IMR-90 (cell line): ENCODE data around the gene SLC6A17. TPM values are rescaled to one million over a fixed set of nuclear protein-coding genes. Genes with fewer than 3 reads are reported as not detected.

ENCODE experiments used
- ATAC-seq: fragments of 200-7000 bp; cut with Tn5 transposase; 2 replicates; pipeline ENCODE4 v1.9.1; 2020; ENCODE audit warnings: low read depth, mild to moderate bottlenecking, moderate library complexity
- BruUV-seq: library from RNA; stranded (reverse); fragments of 400-500 nt; replicated peaks from 2 replicates; lab custom pipeline; 2021; lab: Mats Ljungman, UMichigan
- CTCF ChIA-PET: fragments of 300-600 bp; formaldehyde crosslinking; extraction: SDS; loops from one replicate; lab custom pipeline; 2021; ENCODE audit warnings: antibody characterized with exemption; lab: Yijun Ruan, JAX
- POLR2A ChIA-PET: fragments of 300-600 bp; sonication (Branson Sonifier 250); formaldehyde crosslinking; loops from one replicate; lab custom pipeline; 2022; ENCODE audit warnings: antibody characterized with exemption; ENCODE audit not compliant: unreplicated experiment; lab: Charles Lee
- DNase-seq: peaks from one replicate; pipeline ENCODE4 v3.0.0; 2013
- H2AFZ ChIP-seq: replicated peaks from 2 replicates; pipeline ENCODE3; 2013; ENCODE audit warnings: low read length, mild to moderate bottlenecking; ENCODE audit not compliant: poor library complexity
- H2AK5ac ChIP-seq: 2 replicates; pipeline ENCODE4 v1.6.1; 2013; ENCODE audit warnings: low read depth, low read length, inconsistent platforms
- H2AK9ac ChIP-seq: replicated peaks from 2 replicates; pipeline ENCODE3; 2013; ENCODE audit warnings: mild to moderate bottlenecking, low read depth, low read length, moderate library complexity; ENCODE audit not compliant: poor library complexity
- H2BK120ac ChIP-seq: 2 replicates; pipeline ENCODE4 v1.6.1; 2013; ENCODE audit warnings: low read depth, low read length, inconsistent platforms
- H2BK15ac ChIP-seq: 3 replicates; pipeline ENCODE4 v1.6.1; 2013; ENCODE audit warnings: low read depth, low read length, inconsistent platforms
- H2BK20ac ChIP-seq: 2 replicates; pipeline ENCODE4 v1.6.1; 2013; ENCODE audit warnings: low read depth, mild to moderate bottlenecking, inconsistent platforms, low read length, moderate library complexity
- H2BK5ac ChIP-seq: 2 replicates; pipeline ENCODE4 v1.6.1; 2013; ENCODE audit warnings: mild to moderate bottlenecking, low read depth, low read length, inconsistent platforms; ENCODE audit not compliant: poor library complexity, severe bottlenecking
- H3K14ac ChIP-seq: replicated peaks from 2 replicates; pipeline ENCODE4 v1.6.1; 2013; ENCODE audit warnings: low read depth, low read length, inconsistent platforms
- H3K18ac ChIP-seq: 2 replicates; pipeline ENCODE4 v1.6.1; 2013; ENCODE audit warnings: low read depth, low read length, control low read depth
- H3K23ac ChIP-seq: 2 replicates; pipeline ENCODE4 v1.6.1; 2013; ENCODE audit warnings: low read depth, low read length, inconsistent platforms
- H3K27ac ChIP-seq: 2 replicates; pipeline ENCODE4 v1.5.1; 2013; ENCODE audit warnings: mild to moderate bottlenecking, control low read depth, low read length; ENCODE audit not compliant: insufficient read depth
- H3K27me3 ChIP-seq: 2 replicates; pipeline ENCODE4 v1.6.1; 2013; ENCODE audit warnings: low read length; ENCODE audit not compliant: control insufficient read depth, insufficient read depth
- H3K36me3 ChIP-seq: 2 replicates; pipeline ENCODE4 v1.6.1; 2013; ENCODE audit warnings: low read length, mixed read lengths; ENCODE audit not compliant: control insufficient read depth, insufficient read depth
- H3K4ac ChIP-seq: 2 replicates; pipeline ENCODE4 v1.6.1; 2013; ENCODE audit warnings: low read depth, low read length, inconsistent platforms
- H3K4me1 ChIP-seq: 2 replicates; pipeline ENCODE4 v1.6.1; 2013; ENCODE audit warnings: low read length, mixed read lengths; ENCODE audit not compliant: control insufficient read depth, insufficient read depth
- H3K4me2 ChIP-seq: 2 replicates; pipeline ENCODE4 v1.6.1; 2013; ENCODE audit warnings: low read depth, mild to moderate bottlenecking, control low read depth, low read length, moderate library complexity
- H3K4me3 ChIP-seq: 2 replicates; pipeline ENCODE4 v1.5.1; 2013; ENCODE audit warnings: low read depth, mild to moderate bottlenecking, control low read depth, low read length, moderate library complexity; ENCODE audit not compliant: insufficient read depth
- H3K56ac ChIP-seq: 2 replicates; pipeline ENCODE4 v1.6.1; 2013; ENCODE audit warnings: low read length, inconsistent platforms; ENCODE audit not compliant: insufficient read depth; ENCODE audit errors: extremely low read depth
- H3K79me1 ChIP-seq, 2 experiments: 2 replicates each; pipeline ENCODE4 v1.6.1; 2013; ENCODE audit warnings: low read length in 2 of 2, inconsistent platforms in 1 of 2, low read depth in 1 of 2
- H3K9ac ChIP-seq: 2 replicates; pipeline ENCODE4 v1.6.1; 2013; ENCODE audit warnings: low read depth, low read length, control low read depth
- H3K9me1 ChIP-seq: 2 replicates; pipeline ENCODE4 v1.6.1; 2013; ENCODE audit warnings: low read length, inconsistent platforms; ENCODE audit not compliant: insufficient read depth
- H3K9me3 ChIP-seq: 2 replicates; pipeline ENCODE4 v1.6.1; 2013; ENCODE audit warnings: low read length; ENCODE audit not compliant: control insufficient read depth, insufficient read depth
- H4K20me1 ChIP-seq: 2 replicates; pipeline ENCODE4 v1.6.1; 2013; ENCODE audit warnings: low read length, inconsistent platforms; ENCODE audit not compliant: insufficient read depth
- H4K5ac ChIP-seq: 2 replicates; pipeline ENCODE4 v1.6.1; 2013; ENCODE audit warnings: mild to moderate bottlenecking, low read depth, low read length, control low read depth
- H4K8ac ChIP-seq, 2 experiments: 2 replicates each; pipeline ENCODE4 v1.6.1; 2013; ENCODE audit warnings: low read depth in 2 of 2, low read length in 2 of 2, control low read depth in 1 of 2, inconsistent platforms in 1 of 2
- H4K91ac ChIP-seq: 2 replicates; pipeline ENCODE4 v1.6.1; 2013; ENCODE audit warnings: low read depth, low read length, inconsistent platforms; ENCODE audit not compliant: insufficient read depth
- BHLHE40 ChIP-seq: fragments of 150-350 bp; IDR thresholded peaks from 2 replicates; pipeline ENCODE4 v1.6.1; 2016; ENCODE audit warnings: mild to moderate bottlenecking, low read depth, low read length
- CEBPB ChIP-seq: IDR thresholded peaks from 2 replicates; pipeline ENCODE4 v1.6.1; 2012; ENCODE audit warnings: low read depth, low read length, improper control_type of control experiment
- FOS ChIP-seq: fragments of 150-350 bp; IDR thresholded peaks from 2 replicates; pipeline ENCODE4 v1.6.1; 2016; ENCODE audit warnings: low read depth, low read length
- MAFK ChIP-seq: IDR thresholded peaks from 2 replicates; pipeline ENCODE4 v1.6.1; 2012; ENCODE audit warnings: low read depth, low read length, improper control_type of control experiment
- MAZ ChIP-seq: IDR thresholded peaks from 2 replicates; pipeline ENCODE4 v1.6.1; 2012; ENCODE audit warnings: low read depth, mild to moderate bottlenecking, low read length, improper control_type of control experiment, moderate library complexity, borderline replicate concordance
- POLR2A ChIP-seq: IDR thresholded peaks from 2 replicates; pipeline ENCODE4 v1.6.1; 2012; ENCODE audit warnings: mild to moderate bottlenecking, low read depth, low read length
- RAD21 ChIP-seq: IDR thresholded peaks from 2 replicates; pipeline ENCODE4 v1.6.1; 2012; ENCODE audit warnings: low read length, improper control_type of control experiment
- RFX5 ChIP-seq: IDR thresholded peaks from 2 replicates; pipeline ENCODE4 v1.8.0; 2012; ENCODE audit warnings: low read depth, mild to moderate bottlenecking, low read length, moderate library complexity
- SMC3 ChIP-seq: fragments of 150-350 bp; IDR thresholded peaks from 2 replicates; pipeline ENCODE4 v1.6.1; 2016; ENCODE audit warnings: low read depth, mild to moderate bottlenecking, antibody characterized with exemption, low read length, moderate library complexity
- WGBS, 2 experiments: methylation state at CpG; one replicate each; pipeline versions ENCODE4 v1.1.5 to v1.1.7; 2013; ENCODE audit warnings: missing lambda C conversion rate in 2 of 2; ENCODE audit not compliant: insufficient read length in 1 of 2; ENCODE audit errors: extremely low coverage in 2 of 2; 5-methylcytosine and 5-hydroxymethylcytosine counted together
- dilution Hi-C: fragments of 300-500 bp; cut with HindIII; formaldehyde crosslinking; loops from one replicate; pipeline ENCODE4 v1.14.3; 2018; ENCODE audit warnings: low sequenced_read_pairs; ENCODE audit not compliant: unreplicated experiment
- in situ Hi-C: fragments of 300-500 bp; cut with MboI; formaldehyde crosslinking; loops from 3 replicates; pipeline ENCODE4 v1.14.3; 2019; ENCODE audit warnings: low sequenced_read_pairs, inconsistent platforms, mixed read lengths
- intact Hi-C: fragments of 100-400 bp; cut with micrococcal nuclease; formaldehyde crosslinking; loops from 2 replicates; pipeline ENCODE4 v1.10.0; 2022
- polyA plus RNA-seq, 3 experiments: library from polyadenylated mRNA; depleted of rRNA; stranded (reverse); fragments of >200 nt; gene quantifications; 2 replicates each; pipeline ENCODE4 v1.2.3, GENCODE V29; 2012; ENCODE audit warnings: low replicate concordance in 1 of 3
- total RNA-seq: library from RNA; depleted of rRNA; stranded (reverse); fragments of >200 nt; gene quantifications from 2 replicates; pipeline ENCODE4 v1.2.3, GENCODE V29; 2012
- TF ChIP-seq, protein P1 (sequence below): conservative IDR thresholded peaks from 2 replicates; pipeline ENCODE4 v1.5.1; 2012; ENCODE audit warnings: mild to moderate bottlenecking, low read depth, low read length, improper control_type of control experiment
- TF ChIP-seq, protein P2 (sequence below): fragments of 150-350 bp; IDR thresholded peaks from 2 replicates; pipeline ENCODE4 v1.6.1; 2016; ENCODE audit warnings: low read depth, mild to moderate bottlenecking, low read length, moderate library complexity, borderline replicate concordance

The SLC6A17 gene
- total and polyA plus RNA-seq, 2 of the 4 experiments (the other 2 are of a cell fraction): 0.54 to 0.82 TPM

DNA sequence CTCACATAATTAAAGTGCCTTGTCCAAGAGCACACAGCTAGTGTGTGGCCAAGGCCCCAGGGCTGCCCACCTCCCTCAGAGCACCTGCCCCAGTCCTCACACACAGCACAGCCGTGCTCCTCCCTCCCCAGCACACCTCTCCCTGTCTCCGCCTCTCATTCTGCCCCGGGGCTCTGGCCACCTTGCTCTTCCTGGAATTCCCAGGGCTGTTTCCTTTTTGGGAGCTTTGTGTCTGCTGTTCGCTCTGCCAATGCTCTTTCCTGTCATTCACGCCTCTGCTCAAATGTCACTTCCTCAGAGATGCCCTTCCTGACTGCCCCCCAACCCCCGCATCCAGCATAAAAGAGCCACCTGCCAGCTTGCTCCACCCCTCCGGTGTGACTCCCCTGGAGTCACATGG, 13.3 kb downstream of the SLC6A17 start:
- H2BK20ac ChIP-seq: no peak overlapping the region
- ATAC-seq: no peak
- no peak overlapping the region for H4K8ac ChIP-seq
- H3K18ac ChIP-seq: no peak overlapping the region
- H3K14ac ChIP-seq: no peak overlapping the region
- no peak overlapping the region for H2AK9ac ChIP-seq
- TF ChIP-seq MAZ (no peak), CEBPB (no peak), FOS (no peak), BHLHE40 (no peak), RAD21 (no peak), SMC3 (no peak), RFX5 (no peak), MAFK (no peak), POLR2A (no peak)
- TF ChIP-seq, protein P1, sequence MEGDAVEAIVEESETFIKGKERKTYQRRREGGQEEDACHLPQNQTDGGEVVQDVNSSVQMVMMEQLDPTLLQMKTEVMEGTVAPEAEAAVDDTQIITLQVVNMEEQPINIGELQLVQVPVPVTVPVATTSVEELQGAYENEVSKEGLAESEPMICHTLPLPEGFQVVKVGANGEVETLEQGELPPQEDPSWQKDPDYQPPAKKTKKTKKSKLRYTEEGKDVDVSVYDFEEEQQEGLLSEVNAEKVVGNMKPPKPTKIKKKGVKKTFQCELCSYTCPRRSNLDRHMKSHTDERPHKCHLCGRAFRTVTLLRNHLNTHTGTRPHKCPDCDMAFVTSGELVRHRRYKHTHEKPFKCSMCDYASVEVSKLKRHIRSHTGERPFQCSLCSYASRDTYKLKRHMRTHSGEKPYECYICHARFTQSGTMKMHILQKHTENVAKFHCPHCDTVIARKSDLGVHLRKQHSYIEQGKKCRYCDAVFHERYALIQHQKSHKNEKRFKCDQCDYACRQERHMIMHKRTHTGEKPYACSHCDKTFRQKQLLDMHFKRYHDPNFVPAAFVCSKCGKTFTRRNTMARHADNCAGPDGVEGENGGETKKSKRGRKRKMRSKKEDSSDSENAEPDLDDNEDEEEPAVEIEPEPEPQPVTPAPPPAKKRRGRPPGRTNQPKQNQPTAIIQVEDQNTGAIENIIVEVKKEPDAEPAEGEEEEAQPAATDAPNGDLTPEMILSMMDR: no peak
- TF ChIP-seq, protein P2, sequence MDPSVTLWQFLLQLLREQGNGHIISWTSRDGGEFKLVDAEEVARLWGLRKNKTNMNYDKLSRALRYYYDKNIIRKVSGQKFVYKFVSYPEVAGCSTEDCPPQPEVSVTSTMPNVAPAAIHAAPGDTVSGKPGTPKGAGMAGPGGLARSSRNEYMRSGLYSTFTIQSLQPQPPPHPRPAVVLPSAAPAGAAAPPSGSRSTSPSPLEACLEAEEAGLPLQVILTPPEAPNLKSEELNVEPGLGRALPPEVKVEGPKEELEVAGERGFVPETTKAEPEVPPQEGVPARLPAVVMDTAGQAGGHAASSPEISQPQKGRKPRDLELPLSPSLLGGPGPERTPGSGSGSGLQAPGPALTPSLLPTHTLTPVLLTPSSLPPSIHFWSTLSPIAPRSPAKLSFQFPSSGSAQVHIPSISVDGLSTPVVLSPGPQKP: no peak
- no peaks in the 10 kb centered on the region for H3K9me1 ChIP-seq
- no peak overlapping the region for H2BK120ac ChIP-seq
- no peak overlapping the region for H3K4me3 ChIP-seq
- no peak overlapping the region for H2BK15ac ChIP-seq
- no TSS peak for BruUV-seq
- in situ Hi-C loops (no loop called here), intact Hi-C loops (no loop called here), dilution Hi-C loops (no loop called here)
- no peak overlapping the region for H3K56ac ChIP-seq
- H4K20me1 ChIP-seq: no peaks in the 10 kb centered on the region
- DNase-seq: no peak
- ChIA-PET POLR2A (no interaction called here), CTCF (no interaction called here)
- WGBS, 2 experiments: 55% methylated on average over 6 of the region's 7 CpGs; no CpG with 5 or more reads in 1 of the 2 experiments
- no peak overlapping the region for H2AK5ac ChIP-seq
- H2AFZ ChIP-seq: no peak overlapping the region
- peaks cover 24% of the 10 kb centered on the region for H3K27me3 ChIP-seq
- no peaks in the 10 kb centered on the region for H3K36me3 ChIP-seq
- no peak overlapping the region for H3K4me2 ChIP-seq
- no peak overlapping the region for H3K27ac ChIP-seq
- H3K23ac ChIP-seq: no peak overlapping the region
- no peak overlapping the region for H4K5ac ChIP-seq
- no peak overlapping the region for H3K9ac ChIP-seq
- no peak overlapping the region for H4K91ac ChIP-seq
- no peaks in the 10 kb centered on the region for H3K4me1 ChIP-seq
- no peak overlapping the region for H2BK5ac ChIP-seq
- H3K79me1 ChIP-seq: no peaks in the 10 kb centered on the region
- no peak overlapping the region for H3K4ac ChIP-seq
- H3K9me3 ChIP-seq: no peaks in the 10 kb centered on the region
